Measurements from ENCODE around the gene NOCT. TPM values are rescaled to one million over a fixed set of nuclear protein-coding genes. Genes with fewer than 3 reads are reported as not detected.

The NOCT gene
- total RNA-seq, 1 experiment from 2014 or later, result 21.5 TPM

DNA sequence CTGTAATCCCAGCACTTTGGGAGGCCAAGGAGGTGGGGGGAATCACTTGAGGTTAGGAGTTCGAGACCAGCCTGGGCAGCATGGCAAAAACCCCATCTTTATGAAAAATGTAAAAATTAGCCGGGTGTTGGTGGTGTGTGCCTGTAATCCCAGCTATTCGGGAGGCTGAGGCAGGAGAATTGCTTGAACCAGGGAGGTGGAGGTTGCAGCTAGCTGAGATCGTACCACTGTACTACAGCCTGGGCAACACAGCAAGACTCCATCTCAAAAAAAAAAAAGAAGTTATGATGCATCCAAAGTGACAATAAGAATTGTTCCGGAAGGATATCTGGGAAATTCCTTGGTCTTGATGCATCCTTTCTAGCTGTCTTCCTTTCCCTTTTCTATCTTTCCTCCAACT is 7.3 kb downstream of the NOCT start:
- Histone ChIP-seq H3K4me1 (peaks cover 27% of the 10 kb centered on the region), H3K27me3 (replicated peaks; ENCODE audit: control insufficient read depth, insufficient read depth, low read length) (no peaks in the 10 kb centered on the region), H3K36me3 (ENCODE audit: control insufficient read depth, insufficient read depth, low read length) (peaks cover 1% of the 10 kb centered on the region), H3K9me3 (no peaks in the 10 kb centered on the region), H3K4me3 (ENCODE audit: low read depth, low read length) (no peak overlapping the region)
- TF ChIP-seq, protein P1, sequence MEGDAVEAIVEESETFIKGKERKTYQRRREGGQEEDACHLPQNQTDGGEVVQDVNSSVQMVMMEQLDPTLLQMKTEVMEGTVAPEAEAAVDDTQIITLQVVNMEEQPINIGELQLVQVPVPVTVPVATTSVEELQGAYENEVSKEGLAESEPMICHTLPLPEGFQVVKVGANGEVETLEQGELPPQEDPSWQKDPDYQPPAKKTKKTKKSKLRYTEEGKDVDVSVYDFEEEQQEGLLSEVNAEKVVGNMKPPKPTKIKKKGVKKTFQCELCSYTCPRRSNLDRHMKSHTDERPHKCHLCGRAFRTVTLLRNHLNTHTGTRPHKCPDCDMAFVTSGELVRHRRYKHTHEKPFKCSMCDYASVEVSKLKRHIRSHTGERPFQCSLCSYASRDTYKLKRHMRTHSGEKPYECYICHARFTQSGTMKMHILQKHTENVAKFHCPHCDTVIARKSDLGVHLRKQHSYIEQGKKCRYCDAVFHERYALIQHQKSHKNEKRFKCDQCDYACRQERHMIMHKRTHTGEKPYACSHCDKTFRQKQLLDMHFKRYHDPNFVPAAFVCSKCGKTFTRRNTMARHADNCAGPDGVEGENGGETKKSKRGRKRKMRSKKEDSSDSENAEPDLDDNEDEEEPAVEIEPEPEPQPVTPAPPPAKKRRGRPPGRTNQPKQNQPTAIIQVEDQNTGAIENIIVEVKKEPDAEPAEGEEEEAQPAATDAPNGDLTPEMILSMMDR (IDR thresholded peaks at IDR 0.05; ENCODE audit: insufficient read depth in 1 of 2, low read depth in 1 of 2, low read length in 1 of 2, severe bottlenecking in 1 of 2, unreplicated experiment in 1 of 2), result no peak
- POLR2A ChIA-PET, result no interaction called here
- no TSS peak for BruUV-seq (replicated peaks)
- Mint-ChIP-seq H3K4me3 (ENCODE audit: unreplicated experiment) (no peak overlapping the region), H3K36me3 (ENCODE audit: insufficient read depth, unreplicated experiment) (peaks cover 70% of the 10 kb centered on the region), H3K9me3 (ENCODE audit: unreplicated experiment) (no peaks in the 10 kb centered on the region), H3K27ac (ENCODE audit: unreplicated experiment) (no peak overlapping the region), H3K27me3 (ENCODE audit: insufficient read depth, unreplicated experiment) (no peaks in the 10 kb centered on the region), H3K4me1 (ENCODE audit: low read depth, unreplicated experiment) (peaks cover 15% of the 10 kb centered on the region)
- CTCF ChIA-PET, result no interaction called here
- no peak for DNase-seq
- intact Hi-C loops (cut with micrococcal nuclease; ENCODE audit: unreplicated experiment), result no loop called here

DNA sequence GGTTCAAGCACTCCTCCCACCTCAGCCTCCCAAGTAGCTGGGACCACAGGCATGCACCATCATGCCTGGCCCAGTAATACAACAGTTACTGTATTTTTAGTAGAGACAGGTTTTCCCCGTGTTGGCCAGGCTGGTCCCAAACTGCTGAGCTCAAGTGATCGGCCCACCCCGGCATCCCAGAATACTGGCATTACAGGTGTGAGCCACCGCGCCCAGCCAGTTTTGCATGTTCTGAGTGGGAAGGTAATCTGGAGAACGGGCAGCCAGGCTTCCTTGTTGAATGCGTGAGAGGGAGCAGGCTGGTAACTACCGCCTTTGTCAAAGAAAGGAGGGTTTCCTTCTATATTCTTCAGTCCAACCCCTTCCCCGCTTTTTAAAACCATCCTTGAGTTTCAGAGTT is 9.1 kb downstream of the NOCT start:
- intact Hi-C loops (cut with micrococcal nuclease; ENCODE audit: unreplicated experiment), result no loop called here
- H3K27me3 ChIP-seq (replicated peaks; ENCODE audit: control insufficient read depth, insufficient read depth, low read length), result no peaks in the 10 kb centered on the region
- H3K4me3 ChIP-seq (ENCODE audit: low read depth, low read length), result no peak overlapping the region
- peaks cover 16% of the 10 kb centered on the region for H3K4me1 ChIP-seq
- Mint-ChIP-seq H3K4me1 (ENCODE audit: low read depth, unreplicated experiment) (peaks cover 7% of the 10 kb centered on the region), H3K36me3 (ENCODE audit: insufficient read depth, unreplicated experiment) (peaks cover 63% of the 10 kb centered on the region), H3K27me3 (ENCODE audit: insufficient read depth, unreplicated experiment) (no peaks in the 10 kb centered on the region), H3K27ac (ENCODE audit: unreplicated experiment) (no peak overlapping the region), H3K4me3 (ENCODE audit: unreplicated experiment) (no peak overlapping the region), H3K9me3 (ENCODE audit: unreplicated experiment) (no peaks in the 10 kb centered on the region)
- H3K36me3 ChIP-seq (ENCODE audit: control insufficient read depth, insufficient read depth, low read length), result peaks cover 1% of the 10 kb centered on the region
- DNase-seq, result no peak
- BruUV-seq (replicated peaks), result no TSS peak
- ChIA-PET CTCF (no interaction called here), POLR2A (no interaction called here)
- no peaks in the 10 kb centered on the region for H3K9me3 ChIP-seq
- TF ChIP-seq, protein P1 (IDR thresholded peaks at IDR 0.05; ENCODE audit: insufficient read depth in 1 of 2, low read depth in 1 of 2, low read length in 1 of 2, severe bottlenecking in 1 of 2, unreplicated experiment in 1 of 2), result no peak

DNA sequence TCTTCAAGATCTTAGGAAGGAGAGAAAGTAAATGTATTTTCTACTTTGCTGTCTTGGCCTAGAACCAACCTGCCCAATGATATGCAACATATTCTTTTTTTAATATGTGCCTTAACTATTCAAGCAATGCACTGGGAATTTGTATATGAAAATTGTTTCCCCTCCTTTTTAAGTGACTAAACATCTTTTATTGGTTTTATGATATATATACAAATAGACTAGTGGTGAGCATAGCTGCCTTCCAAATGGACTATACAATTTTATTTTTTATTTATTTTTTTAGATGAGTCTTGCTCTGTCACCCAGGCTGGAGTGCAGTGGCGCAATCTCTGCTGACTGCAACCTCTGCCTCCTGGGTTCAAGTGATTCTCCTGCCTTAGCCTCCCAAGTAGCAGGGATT is 10.3 kb downstream of the NOCT start:
- Histone ChIP-seq H3K9me3 (no peaks in the 10 kb centered on the region), H3K4me1 (peaks cover 7% of the 10 kb centered on the region; the same call in 1 of the 2 replicates), H3K36me3 (ENCODE audit: control insufficient read depth, insufficient read depth, low read length) (peaks cover 1% of the 10 kb centered on the region; the same call in 1 of the 2 replicates), H3K4me3 (ENCODE audit: low read depth, low read length) (no peak overlapping the region), H3K27me3 (replicated peaks; ENCODE audit: control insufficient read depth, insufficient read depth, low read length) (no peaks in the 10 kb centered on the region)
- ChIA-PET CTCF (no interaction called here), POLR2A (no interaction called here)
- Mint-ChIP-seq H3K27me3 (ENCODE audit: insufficient read depth, unreplicated experiment) (no peaks in the 10 kb centered on the region), H3K9me3 (ENCODE audit: unreplicated experiment) (no peaks in the 10 kb centered on the region), H3K27ac (ENCODE audit: unreplicated experiment) (no peak overlapping the region), H3K36me3 (ENCODE audit: insufficient read depth, unreplicated experiment) (peaks cover 60% of the 10 kb centered on the region), H3K4me1 (ENCODE audit: low read depth, unreplicated experiment) (peaks cover 12% of the 10 kb centered on the region), H3K4me3 (ENCODE audit: unreplicated experiment) (no peak overlapping the region)
- TF ChIP-seq, protein P1 (IDR thresholded peaks at IDR 0.05; ENCODE audit: insufficient read depth in 1 of 2, low read depth in 1 of 2, low read length in 1 of 2, severe bottlenecking in 1 of 2, unreplicated experiment in 1 of 2), result no peak
- intact Hi-C loops (cut with micrococcal nuclease; ENCODE audit: unreplicated experiment), result no loop called here
- DNase-seq, result no peak
- no TSS peak for BruUV-seq (replicated peaks)
